Activated naive CD4-positive, alpha-beta T cell treated with anti-CD3 and anti-CD28 coated beads for 36 hours (primary cell): ENCODE measurements around the gene SH3PXD2B. TPM values are rescaled to one million over a fixed set of nuclear protein-coding genes. Genes with fewer than 3 reads are reported as not detected.

Experiments
- CTCF ChIA-PET: fragments of 350-600 bp; sonication (Branson Sonifier 250); formaldehyde crosslinking; loops from one replicate; lab custom pipeline; 2021; ENCODE audit warnings: antibody characterized with exemption; lab: Charles Lee
- DNase-seq: peaks from one replicate; pipeline ENCODE4 v3.0.0-alpha.2; 2020
- H3K27ac Mint-ChIP-seq: one replicate; pipeline ENCODE4 v1.8.0; 2021; ENCODE audit warnings: mild to moderate bottlenecking, mixed read lengths
- H3K27me3 Mint-ChIP-seq: one replicate; pipeline ENCODE4 v1.8.0; 2021; ENCODE audit warnings: low read depth, mixed read lengths
- H3K36me3 Mint-ChIP-seq: one replicate; pipeline ENCODE4 v1.8.0; 2021; ENCODE audit warnings: low read depth, mixed read lengths
- H3K4me1 Mint-ChIP-seq: one replicate; pipeline ENCODE4 v1.8.0; 2021; ENCODE audit warnings: low read depth, mixed read lengths
- H3K4me3 Mint-ChIP-seq: one replicate; pipeline ENCODE4 v1.8.0; 2021; ENCODE audit warnings: mild to moderate bottlenecking, moderate library complexity, mixed read lengths
- H3K9me3 Mint-ChIP-seq: one replicate; pipeline ENCODE4 v1.8.0; 2021; ENCODE audit warnings: mixed read lengths
- intact Hi-C: fragments of 100-400 bp; cut with micrococcal nuclease; formaldehyde crosslinking; loops from one replicate; pipeline ENCODE4 v1.15.1; 2023
- total RNA-seq, 2 experiments: library from RNA; stranded (reverse); gene quantifications; one replicate each; pipeline ENCODE4 v1.2.3, GENCODE V29; 2021

Gene SH3PXD2B
- total RNA-seq: 1 to 10 TPM; 1.1 to 1.3 TPM

DNA sequence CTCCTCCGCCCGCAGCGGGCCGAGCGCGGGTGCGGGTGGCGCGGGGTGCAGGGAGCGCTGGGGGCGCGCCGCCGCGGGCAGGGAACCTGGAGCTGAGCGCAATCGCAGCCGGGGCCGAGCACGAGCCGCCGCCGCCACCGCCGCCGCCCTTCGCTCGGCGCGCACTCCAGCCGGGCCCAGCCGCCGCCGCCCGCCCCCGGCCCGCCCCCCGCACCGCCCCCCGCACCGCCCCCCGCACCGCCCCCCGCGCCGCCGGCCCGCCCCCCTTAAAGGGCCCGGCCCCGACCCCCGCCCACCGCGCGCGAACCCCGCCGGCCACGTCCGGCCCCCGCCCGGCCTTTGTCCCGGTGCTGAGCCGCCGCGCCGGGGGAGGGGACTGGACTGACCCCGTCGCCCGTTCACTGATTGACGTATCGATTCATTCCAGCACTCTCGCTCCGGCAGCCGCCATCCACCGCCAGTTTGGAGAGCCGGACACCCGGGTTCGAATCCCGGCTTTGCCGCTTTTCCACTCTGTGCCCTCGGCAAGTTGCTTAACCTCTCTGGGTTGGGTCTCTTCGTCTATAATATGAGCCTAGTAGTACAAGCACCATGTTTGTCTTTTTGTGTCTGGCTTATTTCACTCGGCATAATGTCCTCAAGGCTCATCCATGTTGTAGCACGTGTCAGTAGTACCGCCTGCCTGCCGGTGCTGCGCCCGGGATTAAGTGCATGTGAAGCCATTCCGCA is at the start of gene SH3PXD2B:
Gene SH3PXD2B, minus strand, starts transcription at position 168 of the 729 bp plus-strand sequence. CDS start 173 bp downstream, outside the sequence.
- CTCF ChIA-PET: no interaction called here
- Mint-ChIP-seq H3K27me3 (peaks cover 24% of the 10 kb centered on the region), H3K36me3 (no peaks in the 10 kb centered on the region), H3K27ac (no peak within 1 kb of the TSS), H3K4me3 (peak within 1 kb of the TSS; percentile 74), H3K9me3 (no peaks in the 10 kb centered on the region), H3K4me1 (peaks cover 15% of the 10 kb centered on the region)
- peak; percentile 49 for DNase-seq
- intact Hi-C loops: loop anchor here (5.0 kb wide), 1 partner anchor 87 kb away; no protein-coding TSS in a partner anchor

- Mint-ChIP-seq H3K27me3 (peaks cover 14% of the 10 kb centered on the region), H3K4me3 (no peak overlapping the region), H3K4me1 (no peaks in the 10 kb centered on the region), H3K9me3 (no peaks in the 10 kb centered on the region), H3K27ac (no peak overlapping the region), H3K36me3 (no peaks in the 10 kb centered on the region)
- CTCF ChIA-PET: no interaction called here
- no peak for DNase-seq
- intact Hi-C loops: no loop called here
These were observed 48.6 kb upstream of the SH3PXD2B start for GRCh38 chr5:172502969-172503368.

GRCh38 chr5:172502410-172502809 is 48.1 kb upstream of the SH3PXD2B start:
- intact Hi-C loops: no loop called here

GRCh38 chr5:172501708-172502320 is 47.5 kb upstream of the SH3PXD2B start:
- Mint-ChIP-seq H3K36me3 (no peaks in the 10 kb centered on the region), H3K27ac (no peak overlapping the region), H3K4me1 (no peaks in the 10 kb centered on the region), H3K4me3 (no peak overlapping the region), H3K9me3 (no peaks in the 10 kb centered on the region), H3K27me3 (peaks cover 8% of the 10 kb centered on the region)
- CTCF ChIA-PET: no interaction called here
- intact Hi-C loops: no loop called here
- DNase-seq: no peak

More at GRCh38 chr5:172502410-172502809, 48.1 kb upstream of the SH3PXD2B start:
- Mint-ChIP-seq H3K4me3 (no peak overlapping the region), H3K27me3 (peaks cover 13% of the 10 kb centered on the region), H3K9me3 (no peaks in the 10 kb centered on the region), H3K27ac (no peak overlapping the region), H3K36me3 (no peaks in the 10 kb centered on the region), H3K4me1 (no peaks in the 10 kb centered on the region)
- CTCF ChIA-PET: no interaction called here
- DNase-seq: no peak

DNA sequence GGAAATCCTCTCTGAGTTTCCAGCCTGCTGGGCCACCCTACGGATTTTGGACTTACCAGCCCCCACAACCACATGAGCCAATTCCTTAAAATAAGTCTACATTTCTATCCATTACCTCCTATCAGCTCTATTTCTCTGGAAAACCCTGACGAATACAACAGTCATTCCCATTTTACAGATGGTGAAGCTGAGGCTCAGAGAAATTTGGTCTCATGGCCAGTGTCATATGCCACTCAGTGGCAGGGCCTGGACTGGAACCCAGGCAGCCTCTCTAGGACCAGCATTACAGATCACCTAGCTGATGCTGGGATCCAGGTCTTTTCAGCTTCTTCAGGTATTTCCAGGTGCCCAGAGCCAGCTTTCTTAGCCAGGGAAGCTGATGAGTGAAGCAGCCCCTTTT is 45.0 kb upstream of the SH3PXD2B start:
- no peaks in the 10 kb centered on the region for H3K4me1 Mint-ChIP-seq
- H3K9me3 Mint-ChIP-seq: peaks cover 2% of the 10 kb centered on the region
- intact Hi-C loops: no loop called here
- no peak overlapping the region for H3K4me3 Mint-ChIP-seq
- CTCF ChIA-PET: interaction anchor here (0.6 kb wide), 1 partner anchor 199 kb away, joined by 5 read pairs; no protein-coding TSS in a partner anchor
- no peak for DNase-seq
- no peak overlapping the region for H3K27ac Mint-ChIP-seq
- peaks cover 7% of the 10 kb centered on the region for H3K27me3 Mint-ChIP-seq
- H3K36me3 Mint-ChIP-seq: no peaks in the 10 kb centered on the region

- no peak for DNase-seq
- Mint-ChIP-seq H3K4me3 (no peak overlapping the region), H3K9me3 (peaks cover 2% of the 10 kb centered on the region), H3K4me1 (no peaks in the 10 kb centered on the region), H3K36me3 (no peaks in the 10 kb centered on the region), H3K27me3 (peaks cover 7% of the 10 kb centered on the region), H3K27ac (no peak overlapping the region)
- intact Hi-C loops: no loop called here
- CTCF ChIA-PET: interaction anchor here (0.6 kb wide), 1 partner anchor 200 kb away, joined by 5 read pairs; no protein-coding TSS in a partner anchor
These were observed 44.3 kb upstream of the SH3PXD2B start for GRCh38 chr5:172498431-172499129.

GRCh38 chr5:172497591-172498255 is 43.4 kb upstream of the SH3PXD2B start:
- Mint-ChIP-seq H3K4me1 (no peaks in the 10 kb centered on the region), H3K9me3 (peaks cover 2% of the 10 kb centered on the region), H3K36me3 (no peaks in the 10 kb centered on the region), H3K27me3 (peaks cover 7% of the 10 kb centered on the region), H3K27ac (no peak overlapping the region), H3K4me3 (no peak overlapping the region)
- intact Hi-C loops: no loop called here
- CTCF ChIA-PET: no interaction called here
- DNase-seq: no peak

DNA sequence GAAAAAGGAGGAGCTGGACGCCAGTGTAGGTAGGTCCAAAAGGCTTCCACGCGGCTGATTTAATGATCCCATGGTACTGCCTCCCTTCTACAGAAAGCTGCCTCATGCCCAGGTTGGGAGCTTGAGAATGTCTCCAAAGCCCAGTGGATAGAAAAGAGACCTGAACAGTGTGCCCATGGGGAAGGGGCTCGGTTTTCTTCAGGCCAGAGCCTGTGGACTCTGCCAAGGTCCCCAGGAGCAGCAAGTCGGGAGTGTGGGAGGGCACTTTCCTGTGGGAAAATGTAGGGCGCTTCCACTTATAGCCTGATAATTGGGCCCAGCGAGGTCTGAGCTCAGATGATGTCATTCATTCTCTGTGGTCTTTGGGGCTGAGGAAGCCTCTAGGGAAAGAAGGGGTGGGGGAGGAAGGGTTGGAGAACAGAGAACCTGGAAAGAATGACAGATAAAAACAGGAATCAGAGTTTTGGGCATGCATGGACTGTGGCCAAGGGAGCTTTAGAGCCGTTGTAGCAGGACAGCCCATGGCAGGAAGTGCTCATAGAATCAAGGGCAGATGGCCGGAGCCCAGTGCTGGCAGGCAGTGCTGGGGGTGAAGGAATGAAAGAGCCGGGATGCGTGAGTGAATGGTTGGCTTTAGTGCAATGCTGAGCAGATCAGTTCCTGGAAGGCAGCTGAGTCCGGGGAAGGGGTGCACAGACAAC is 42.5 kb upstream of the SH3PXD2B start:
- intact Hi-C loops: no loop called here
- Mint-ChIP-seq H3K4me3 (no peak overlapping the region), H3K36me3 (no peaks in the 10 kb centered on the region), H3K4me1 (no peaks in the 10 kb centered on the region), H3K27ac (no peak overlapping the region), H3K27me3 (peaks cover 7% of the 10 kb centered on the region), H3K9me3 (peaks cover 2% of the 10 kb centered on the region)
- CTCF ChIA-PET: no interaction called here
- no peak for DNase-seq

GRCh38 chr5:172494630-172495505 is 40.5 kb upstream of the SH3PXD2B start:
- no peaks in the 10 kb centered on the region for H3K4me1 Mint-ChIP-seq
- DNase-seq: no peak
- no peak overlapping the region for H3K27ac Mint-ChIP-seq
- no peak overlapping the region for H3K4me3 Mint-ChIP-seq
- intact Hi-C loops: no loop called here
- peaks cover 7% of the 10 kb centered on the region for H3K27me3 Mint-ChIP-seq
- H3K9me3 Mint-ChIP-seq: peaks cover 2% of the 10 kb centered on the region
- no peaks in the 10 kb centered on the region for H3K36me3 Mint-ChIP-seq
- CTCF ChIA-PET: interaction anchor here (1.3 kb wide), 1 partner anchor 12 kb away, joined by 3 read pairs; no protein-coding TSS in a partner anchor

- H3K27ac Mint-ChIP-seq: no peak overlapping the region
- no peak for DNase-seq
- no peaks in the 10 kb centered on the region for H3K4me1 Mint-ChIP-seq
- H3K9me3 Mint-ChIP-seq: peaks cover 2% of the 10 kb centered on the region
- no peaks in the 10 kb centered on the region for H3K36me3 Mint-ChIP-seq
- peaks cover 7% of the 10 kb centered on the region for H3K27me3 Mint-ChIP-seq
- intact Hi-C loops: no loop called here
- CTCF ChIA-PET: no interaction called here
- H3K4me3 Mint-ChIP-seq: no peak overlapping the region
These were observed 39.6 kb upstream of the SH3PXD2B start for GRCh38 chr5:172493906-172494305.

GRCh38 chr5:172493461-172493860 is 39.1 kb upstream of the SH3PXD2B start:
- intact Hi-C loops: no loop called here
- Mint-ChIP-seq H3K36me3 (no peaks in the 10 kb centered on the region), H3K27ac (no peak overlapping the region), H3K9me3 (peaks cover 2% of the 10 kb centered on the region), H3K4me3 (no peak overlapping the region), H3K4me1 (no peaks in the 10 kb centered on the region), H3K27me3 (peaks cover 3% of the 10 kb centered on the region)
- CTCF ChIA-PET: no interaction called here
- DNase-seq: no peak
